GM19397 (cell line): ENCODE data around the gene NAA50.

Experiments used
- ATAC-seq: cut with Tn5 transposase; IDR thresholded peaks from one replicate; pipeline ENCODE4 v1.9.1; 2021; ENCODE audit warnings: mild to moderate bottlenecking, moderate library complexity; ENCODE audit not compliant: unreplicated experiment

NAA50 gene

GRCh38 chr3:113745756-113746547, at the start of gene NAA50:
Gene NAA50, minus strand, starts transcription at chr3:113746249. Its CDS starts 300 bp downstream, at chr3:113745949.
- ATAC-seq = peak; percentile 59

- no peak for ATAC-seq
Observed at GRCh38 chr3:113795693-113796092, 49.6 kb upstream of the NAA50 start.

- ATAC-seq = no peak
Observed at GRCh38 chr3:113794526-113794925, 48.5 kb upstream of the NAA50 start.

- ATAC-seq = no peak
Observed at GRCh38 chr3:113791381-113791780, 45.3 kb upstream of the NAA50 start.

- no peak for ATAC-seq
Observed at GRCh38 chr3:113783980-113784379, 37.9 kb upstream of the NAA50 start.

GRCh38 chr3:113783463-113783862, 37.4 kb upstream of the NAA50 start:
- no peak for ATAC-seq

- no peak for ATAC-seq
Observed at GRCh38 chr3:113776564-113776963, 30.5 kb upstream of the NAA50 start.

- ATAC-seq = no peak
Observed at GRCh38 chr3:113775516-113775915, 29.5 kb upstream of the NAA50 start.

GRCh38 chr3:113773381-113773780, 27.3 kb upstream of the NAA50 start:
- ATAC-seq = no peak

- ATAC-seq = no peak
Observed at GRCh38 chr3:113771993-113772392, 25.9 kb upstream of the NAA50 start.

GRCh38 chr3:113769551-113769950, 23.5 kb upstream of the NAA50 start:
- ATAC-seq = peak; percentile 52

- no peak for ATAC-seq
Observed at GRCh38 chr3:113764698-113765097, 18.6 kb upstream of the NAA50 start.

- ATAC-seq = no peak
Observed at GRCh38 chr3:113758389-113759024, 12.5 kb upstream of the NAA50 start.

GRCh38 chr3:113754494-113755159, 8.6 kb upstream of the NAA50 start:
- ATAC-seq = no peak

GRCh38 chr3:113753376-113753985, 7.4 kb upstream of the NAA50 start:
- ATAC-seq = no peak

GRCh38 chr3:113751141-113751540, 5.1 kb upstream of the NAA50 start:
- no peak for ATAC-seq

- peak; percentile 3 for ATAC-seq
Observed at GRCh38 chr3:113747283-113748046, 1.4 kb upstream of the NAA50 start.

GRCh38 chr3:113746548-113747282, 666 bp upstream of the NAA50 start, which contains the start of gene ATP6V1A:
Gene ATP6V1A, plus strand, starts transcription at chr3:113747035. Its CDS starts 31,719 bp downstream, at chr3:113778754.
- ATAC-seq = peak; percentile 35

GRCh38 chr3:113744941-113745755, 901 bp downstream of the NAA50 start:
- ATAC-seq = peak; percentile 48
